HCT116 (cell line): Measurements from ENCODE around the gene NOXA1. TPM values are rescaled to one million over a fixed set of nuclear protein-coding genes. Genes with fewer than 3 reads are reported as not detected.

Experiments used
- ATAC-seq: fragments of 200-7000 bp; cut with Tn5 transposase; 2 replicates; pipeline ENCODE4 v1.9.1; 2020; ENCODE audit warnings: mild to moderate bottlenecking, moderate library complexity
- BruUV-seq: library from RNA; stranded (reverse); fragments of 400-500 nt; replicated peaks from 2 replicates; lab custom pipeline; 2021; lab: Mats Ljungman, UMichigan
- CTCF ChIA-PET: fragments of 300-600 bp; sonication (Branson Sonifier 250); formaldehyde crosslinking; loops from one replicate; lab custom pipeline; 2021; ENCODE audit warnings: antibody characterized with exemption; lab: Charles Lee
- POLR2A ChIA-PET: fragments of 300-600, 350-600 bp; sonication (Branson Sonifier 250); formaldehyde crosslinking; loops from one replicate; lab custom pipeline; 2021; ENCODE audit warnings: antibody characterized with exemption; lab: Charles Lee
- RAD21 ChIA-PET, 2 experiments: fragments of 300-600 bp; sonication (Branson Sonifier 250); formaldehyde crosslinking; loops; one replicate each; lab custom pipeline; 2023; ENCODE audit warnings: low total read pairs in 2 of 2; ENCODE audit not compliant: uncharacterized antibody in 2 of 2, unreplicated experiment in 2 of 2, low non-redundant PET in 1 of 2; lab: Charles Lee
- DNase-seq: peaks from one replicate; pipeline ENCODE4 v3.0.0-alpha.2; 2010; ENCODE audit warnings: low read depth, low spot score
- H2AFZ ChIP-seq: fragments of 200-600 bp; shearing (Covaris generic), sonication (generic); 2 replicates; pipeline ENCODE4 v1.6.1; 2017; ENCODE audit warnings: low read depth, mixed run types, mixed read lengths, antibody characterized with exemption, low read length; ENCODE audit not compliant: poor library complexity, severe bottlenecking
- H3K27ac ChIP-seq: 2 replicates; pipeline ENCODE4 v1.5.1; 2012; ENCODE audit warnings: low read depth, low read length
- H3K27me3 ChIP-seq: fragments of 200-600 bp; sonication (generic); 2 replicates; pipeline ENCODE4 v1.6.1; 2016; ENCODE audit warnings: mixed run types, low read length, mixed read lengths; ENCODE audit not compliant: insufficient read depth
- H3K36me3 ChIP-seq, 2 experiments: fragments of 200-500 bp in 1 of 2; fragments of 200-600 bp in 1 of 2; sonication (Bioruptor generic) in 1 of 2; sonication (generic) in 1 of 2; 2 replicates each; pipeline versions ENCODE4 v1.5.1 to v1.6.1; 2014 to 2016; ENCODE audit warnings: low read length in 2 of 2, inconsistent platforms in 1 of 2, mixed read lengths in 1 of 2, mixed run types in 1 of 2; ENCODE audit not compliant: insufficient read depth in 2 of 2, control insufficient read depth in 1 of 2
- H3K4me1 ChIP-seq, 2 experiments: fragments of 200-600 bp in 1 of 2; sonication (generic) in 1 of 2; 2 replicates each; pipeline versions ENCODE4 v1.5.1 to v1.6.1; 2012 to 2017; ENCODE audit warnings: low read length in 2 of 2, inconsistent platforms in 1 of 2, mild to moderate bottlenecking in 1 of 2, mixed read lengths in 1 of 2, mixed run types in 1 of 2, moderate library complexity in 1 of 2; ENCODE audit not compliant: insufficient read depth in 2 of 2, control insufficient read depth in 1 of 2
- H3K4me2 ChIP-seq: fragments of 200-600 bp; sonication (generic); 2 replicates; pipeline ENCODE4 v1.6.1; 2017; ENCODE audit warnings: mixed run types, low read length, mixed read lengths
- H3K4me3 ChIP-seq, 2 experiments: fragments of 200-600 bp in 1 of 2; sonication (generic) in 1 of 2; replicated peaks in 1 of 2; 2 replicates each; pipeline ENCODE4 v1.5.1; 2011 to 2016; ENCODE audit warnings: low read length in 2 of 2, control low read depth in 1 of 2, low read depth in 1 of 2, mild to moderate bottlenecking in 1 of 2, mixed read lengths in 1 of 2, mixed run types in 1 of 2
- H3K79me2 ChIP-seq: fragments of 200-600 bp; sonication (generic); 2 replicates; pipeline ENCODE4 v1.6.1; 2017; ENCODE audit warnings: mild to moderate bottlenecking, mixed run types, low read length, moderate library complexity, mixed read lengths; ENCODE audit not compliant: insufficient read depth
- H3K9ac ChIP-seq: fragments of 200-600 bp; sonication (generic); 2 replicates; pipeline ENCODE4 v1.6.1; 2016; ENCODE audit warnings: low read length, mixed read lengths
- H3K9me2 ChIP-seq: fragments of 200-600 bp; sonication (generic), shearing (Covaris generic); 2 replicates; pipeline ENCODE4 v1.6.1; 2017; ENCODE audit warnings: mixed run types, mild to moderate bottlenecking, moderate library complexity; ENCODE audit not compliant: insufficient read depth
- H3K9me3 ChIP-seq, 2 experiments: fragments of 200-500 bp in 1 of 2; fragments of 200-600 bp in 1 of 2; sonication (Bioruptor generic) in 1 of 2; sonication (generic) in 1 of 2; 2 replicates each; pipeline ENCODE4 v1.6.1; 2014 to 2017; ENCODE audit warnings: low read length in 2 of 2, mixed read lengths in 2 of 2, inconsistent platforms in 1 of 2, low read depth in 1 of 2, mild to moderate bottlenecking in 1 of 2, mixed run types in 1 of 2, moderate library complexity in 1 of 2; ENCODE audit not compliant: control insufficient read depth in 1 of 2, insufficient read depth in 1 of 2
- H4K20me1 ChIP-seq: fragments of 200-600 bp; sonication (generic), shearing (Covaris generic); 2 replicates; pipeline ENCODE4 v1.6.1; 2017; ENCODE audit warnings: mixed run types, mild to moderate bottlenecking, moderate library complexity; ENCODE audit not compliant: insufficient read depth
- EZH2 ChIP-seq: fragments of 200-600 bp; sonication (generic); IDR thresholded peaks from 2 replicates; pipeline ENCODE4 v1.6.1; 2017; ENCODE audit warnings: antibody characterized with exemption, mixed run types
- EZH2phosphoT487 ChIP-seq: fragments of 200-600 bp; IDR thresholded peaks from 2 replicates; pipeline ENCODE4 v1.6.1; 2018; ENCODE audit warnings: antibody characterized with exemption, borderline replicate concordance
- FOSL1 ChIP-seq: IDR thresholded peaks from 2 replicates; pipeline ENCODE4 v1.6.1; 2012; ENCODE audit warnings: low read depth
- JUND ChIP-seq: IDR thresholded peaks from 2 replicates; pipeline ENCODE4 v1.6.1; 2012
- POLR2A ChIP-seq: IDR thresholded peaks from 2 replicates; pipeline ENCODE4 v1.7.0; 2011; ENCODE audit warnings: borderline replicate concordance; ENCODE audit not compliant: insufficient read depth, insufficient read length; ENCODE audit errors: extremely low read depth
- POLR2AphosphoS5 ChIP-seq: IDR thresholded peaks from 2 replicates; pipeline ENCODE4 v1.6.1; 2011; ENCODE audit warnings: mild to moderate bottlenecking, low read depth, low read length, moderate library complexity
- RAD21 ChIP-seq: IDR thresholded peaks from 2 replicates; pipeline ENCODE4 v1.6.1; 2012; ENCODE audit warnings: low read depth, mild to moderate bottlenecking
- SIN3A ChIP-seq: IDR thresholded peaks from 2 replicates; pipeline ENCODE4 v1.6.1; 2012; ENCODE audit warnings: low read depth
- SRF ChIP-seq: IDR thresholded peaks from 2 replicates; pipeline ENCODE4 v1.6.1; 2012; ENCODE audit warnings: low read depth
- intact Hi-C: fragments of 100-400 bp; cut with micrococcal nuclease; formaldehyde crosslinking; loops from 2 replicates; pipeline ENCODE4 v1.10.0; 2022
- total RNA-seq: library from RNA; stranded (reverse); gene quantifications from one replicate; pipeline ENCODE4 v1.2.1, GENCODE V29; 2021; ENCODE audit not compliant: unreplicated experiment
- TF ChIP-seq, protein P1 (sequence below): IDR thresholded peaks from 2 replicates; pipeline ENCODE4 v1.6.1; 2011; ENCODE audit warnings: mild to moderate bottlenecking, low read length, moderate library complexity; ENCODE audit not compliant: insufficient replicate concordance; ENCODE audit errors: extremely low read depth
- TF ChIP-seq, protein P2 (sequence below), 3 experiments: fragments of 200-600 bp in 1 of 3; sonication (generic) in 1 of 3; IDR thresholded peaks in 2 of 3; conservative IDR thresholded peaks in 1 of 3; 2 replicates each; pipeline ENCODE4 v1.5.1; 2012 to 2017; ENCODE audit warnings: low read depth in 2 of 3, low read length in 2 of 3, antibody characterized with exemption in 1 of 3, borderline replicate concordance in 1 of 3, control low read depth in 1 of 3, mild to moderate bottlenecking in 1 of 3, mixed read lengths in 1 of 3, mixed run types in 1 of 3, moderate library complexity in 1 of 3; ENCODE audit not compliant: insufficient read depth in 1 of 3
- TF ChIP-seq, protein P3 (sequence below): IDR thresholded peaks from 2 replicates; pipeline ENCODE4 v1.6.1; 2012
- TF ChIP-seq, protein P4 (sequence below): IDR thresholded peaks from 2 replicates; pipeline ENCODE4 v1.6.1; 2012; ENCODE audit warnings: low read depth

NOXA1 gene
- total RNA-seq, 1 experiment from 2014 or later: 13.2 TPM

DNA sequence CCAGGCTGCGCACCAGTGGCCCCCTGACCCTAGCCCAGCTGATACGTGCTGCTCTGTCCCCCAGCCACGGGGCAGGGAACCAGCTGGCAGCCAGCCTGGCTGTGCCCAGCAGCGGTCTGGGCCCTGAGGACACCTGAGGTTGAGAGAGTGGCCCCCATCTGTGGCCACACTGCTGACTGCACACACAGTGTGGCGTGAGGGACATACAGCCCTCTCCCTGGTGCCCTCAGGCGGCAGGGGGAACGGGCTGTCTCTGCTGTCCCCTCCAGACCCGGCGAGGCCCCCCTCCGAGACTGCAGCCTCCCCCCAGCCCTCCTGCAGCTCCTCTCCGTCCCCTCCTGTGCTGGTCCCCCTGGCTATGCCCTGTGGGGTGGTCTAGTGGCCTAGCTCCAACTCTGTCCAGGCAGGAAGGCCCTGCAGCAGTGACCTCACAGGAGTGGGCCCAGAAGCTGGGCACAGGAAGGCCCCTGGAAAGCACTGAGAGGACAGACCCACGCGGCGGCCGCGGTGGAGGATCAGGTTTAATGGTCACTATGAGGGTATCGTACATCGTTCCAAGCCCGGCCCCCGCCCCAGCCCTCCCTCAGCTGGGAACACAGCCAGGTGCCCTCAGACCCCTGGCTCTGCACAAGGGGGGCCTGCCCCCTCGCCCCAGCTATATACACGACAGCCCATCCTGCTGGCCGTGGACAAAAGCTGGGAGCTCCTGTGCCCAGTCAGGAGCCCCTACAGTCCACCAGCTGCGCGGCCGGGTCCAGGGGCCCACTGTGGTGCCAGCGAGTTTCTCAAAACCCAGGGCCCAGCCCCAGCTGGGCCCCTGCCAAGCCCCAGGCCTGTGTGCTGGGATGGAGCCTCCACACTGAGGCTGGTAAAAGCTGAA, 24.8 kb downstream of the NOXA1 start:
- ChIA-PET CTCF (interaction anchor here (1.0 kb wide), 1 partner anchor 25 kb away, joined by 3 read pairs; the partner anchor contains the start of gene EXD3), POLR2A (no interaction called here), RAD21 (no interaction called here)
- Histone ChIP-seq H3K4me3 (no peak overlapping the region), H2AFZ (no peak overlapping the region), H4K20me1 (no peaks in the 10 kb centered on the region), H3K79me2 (peaks cover 6% of the 10 kb centered on the region; the same call in 1 of the 2 replicates), H3K4me2 (no peak overlapping the region), H3K9me2 (no peaks in the 10 kb centered on the region), H3K9ac (no peak overlapping the region), H3K4me1 (peaks cover 12 to 22% of the 10 kb centered on the region in 2 experiments), H3K9me3 (no peaks in the 10 kb centered on the region), H3K36me3 (peaks cover 8 to 22% of the 10 kb centered on the region in 2 experiments; a peak in 3 of 4 replicates), H3K27ac (no peak overlapping the region), H3K27me3 (no peaks in the 10 kb centered on the region)
- no TSS peak for BruUV-seq
- TF ChIP-seq JUND (no peak), FOSL1 (no peak), EZH2phosphoT487 (no peak), RAD21 (no peak), SIN3A (no peak), POLR2A (no peak), SRF (no peak), POLR2AphosphoS5 (no peak), EZH2 (no peak)
- TF ChIP-seq, protein P1, sequence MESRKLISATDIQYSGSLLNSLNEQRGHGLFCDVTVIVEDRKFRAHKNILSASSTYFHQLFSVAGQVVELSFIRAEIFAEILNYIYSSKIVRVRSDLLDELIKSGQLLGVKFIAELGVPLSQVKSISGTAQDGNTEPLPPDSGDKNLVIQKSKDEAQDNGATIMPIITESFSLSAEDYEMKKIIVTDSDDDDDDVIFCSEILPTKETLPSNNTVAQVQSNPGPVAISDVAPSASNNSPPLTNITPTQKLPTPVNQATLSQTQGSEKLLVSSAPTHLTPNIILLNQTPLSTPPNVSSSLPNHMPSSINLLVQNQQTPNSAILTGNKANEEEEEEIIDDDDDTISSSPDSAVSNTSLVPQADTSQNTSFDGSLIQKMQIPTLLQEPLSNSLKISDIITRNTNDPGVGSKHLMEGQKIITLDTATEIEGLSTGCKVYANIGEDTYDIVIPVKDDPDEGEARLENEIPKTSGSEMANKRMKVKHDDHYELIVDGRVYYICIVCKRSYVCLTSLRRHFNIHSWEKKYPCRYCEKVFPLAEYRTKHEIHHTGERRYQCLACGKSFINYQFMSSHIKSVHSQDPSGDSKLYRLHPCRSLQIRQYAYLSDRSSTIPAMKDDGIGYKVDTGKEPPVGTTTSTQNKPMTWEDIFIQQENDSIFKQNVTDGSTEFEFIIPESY: no peak
- TF ChIP-seq, protein P2, sequence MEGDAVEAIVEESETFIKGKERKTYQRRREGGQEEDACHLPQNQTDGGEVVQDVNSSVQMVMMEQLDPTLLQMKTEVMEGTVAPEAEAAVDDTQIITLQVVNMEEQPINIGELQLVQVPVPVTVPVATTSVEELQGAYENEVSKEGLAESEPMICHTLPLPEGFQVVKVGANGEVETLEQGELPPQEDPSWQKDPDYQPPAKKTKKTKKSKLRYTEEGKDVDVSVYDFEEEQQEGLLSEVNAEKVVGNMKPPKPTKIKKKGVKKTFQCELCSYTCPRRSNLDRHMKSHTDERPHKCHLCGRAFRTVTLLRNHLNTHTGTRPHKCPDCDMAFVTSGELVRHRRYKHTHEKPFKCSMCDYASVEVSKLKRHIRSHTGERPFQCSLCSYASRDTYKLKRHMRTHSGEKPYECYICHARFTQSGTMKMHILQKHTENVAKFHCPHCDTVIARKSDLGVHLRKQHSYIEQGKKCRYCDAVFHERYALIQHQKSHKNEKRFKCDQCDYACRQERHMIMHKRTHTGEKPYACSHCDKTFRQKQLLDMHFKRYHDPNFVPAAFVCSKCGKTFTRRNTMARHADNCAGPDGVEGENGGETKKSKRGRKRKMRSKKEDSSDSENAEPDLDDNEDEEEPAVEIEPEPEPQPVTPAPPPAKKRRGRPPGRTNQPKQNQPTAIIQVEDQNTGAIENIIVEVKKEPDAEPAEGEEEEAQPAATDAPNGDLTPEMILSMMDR (IDR thresholded peaks at IDR 0.05 in 2 of 3, conservative IDR thresholded peaks at IDR 0.05 in 1 of 3; ENCODE audit: borderline replicate concordance in 1 of 3, insufficient read depth in 1 of 3, low read depth in 2 of 3, low read length in 2 of 3): no peak
- TF ChIP-seq, protein P3, sequence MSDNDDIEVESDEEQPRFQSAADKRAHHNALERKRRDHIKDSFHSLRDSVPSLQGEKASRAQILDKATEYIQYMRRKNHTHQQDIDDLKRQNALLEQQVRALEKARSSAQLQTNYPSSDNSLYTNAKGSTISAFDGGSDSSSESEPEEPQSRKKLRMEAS: no peak
- TF ChIP-seq, protein P4, sequence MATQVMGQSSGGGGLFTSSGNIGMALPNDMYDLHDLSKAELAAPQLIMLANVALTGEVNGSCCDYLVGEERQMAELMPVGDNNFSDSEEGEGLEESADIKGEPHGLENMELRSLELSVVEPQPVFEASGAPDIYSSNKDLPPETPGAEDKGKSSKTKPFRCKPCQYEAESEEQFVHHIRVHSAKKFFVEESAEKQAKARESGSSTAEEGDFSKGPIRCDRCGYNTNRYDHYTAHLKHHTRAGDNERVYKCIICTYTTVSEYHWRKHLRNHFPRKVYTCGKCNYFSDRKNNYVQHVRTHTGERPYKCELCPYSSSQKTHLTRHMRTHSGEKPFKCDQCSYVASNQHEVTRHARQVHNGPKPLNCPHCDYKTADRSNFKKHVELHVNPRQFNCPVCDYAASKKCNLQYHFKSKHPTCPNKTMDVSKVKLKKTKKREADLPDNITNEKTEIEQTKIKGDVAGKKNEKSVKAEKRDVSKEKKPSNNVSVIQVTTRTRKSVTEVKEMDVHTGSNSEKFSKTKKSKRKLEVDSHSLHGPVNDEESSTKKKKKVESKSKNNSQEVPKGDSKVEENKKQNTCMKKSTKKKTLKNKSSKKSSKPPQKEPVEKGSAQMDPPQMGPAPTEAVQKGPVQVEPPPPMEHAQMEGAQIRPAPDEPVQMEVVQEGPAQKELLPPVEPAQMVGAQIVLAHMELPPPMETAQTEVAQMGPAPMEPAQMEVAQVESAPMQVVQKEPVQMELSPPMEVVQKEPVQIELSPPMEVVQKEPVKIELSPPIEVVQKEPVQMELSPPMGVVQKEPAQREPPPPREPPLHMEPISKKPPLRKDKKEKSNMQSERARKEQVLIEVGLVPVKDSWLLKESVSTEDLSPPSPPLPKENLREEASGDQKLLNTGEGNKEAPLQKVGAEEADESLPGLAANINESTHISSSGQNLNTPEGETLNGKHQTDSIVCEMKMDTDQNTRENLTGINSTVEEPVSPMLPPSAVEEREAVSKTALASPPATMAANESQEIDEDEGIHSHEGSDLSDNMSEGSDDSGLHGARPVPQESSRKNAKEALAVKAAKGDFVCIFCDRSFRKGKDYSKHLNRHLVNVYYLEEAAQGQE: no peak
- no peak for ATAC-seq
- intact Hi-C loops: no loop called here
- no peak for DNase-seq
